OCI-M1 (cell line): ENCODE measurements around the gene TRNAU1AP.
A peak's percentile ranks its signal among the peaks of the same experiment; 100 is the strongest.
"Not testable (repeated sequence)": the region's sequence is repeated elsewhere in the genome, so short reads cannot be mapped to it uniquely, and the experiment has no call there.

Source experiments
- DNase-seq: peaks from one replicate; lab custom pipeline; 2025; lab: John Stamatoyannopoulos, UW

Gene TRNAU1AP

GRCh38 chr1:28552758-28553663, at the start of gene TRNAU1AP:
TSS of gene TRNAU1AP (plus strand) at chr1:28553085. CDS start at chr1:28553111, 26 bp downstream.
- DNase-seq = peak; percentile 98

- no peak for DNase-seq
Observed at GRCh38 chr1:28503117-28503516, 49.8 kb upstream of the TRNAU1AP start.

DNA sequence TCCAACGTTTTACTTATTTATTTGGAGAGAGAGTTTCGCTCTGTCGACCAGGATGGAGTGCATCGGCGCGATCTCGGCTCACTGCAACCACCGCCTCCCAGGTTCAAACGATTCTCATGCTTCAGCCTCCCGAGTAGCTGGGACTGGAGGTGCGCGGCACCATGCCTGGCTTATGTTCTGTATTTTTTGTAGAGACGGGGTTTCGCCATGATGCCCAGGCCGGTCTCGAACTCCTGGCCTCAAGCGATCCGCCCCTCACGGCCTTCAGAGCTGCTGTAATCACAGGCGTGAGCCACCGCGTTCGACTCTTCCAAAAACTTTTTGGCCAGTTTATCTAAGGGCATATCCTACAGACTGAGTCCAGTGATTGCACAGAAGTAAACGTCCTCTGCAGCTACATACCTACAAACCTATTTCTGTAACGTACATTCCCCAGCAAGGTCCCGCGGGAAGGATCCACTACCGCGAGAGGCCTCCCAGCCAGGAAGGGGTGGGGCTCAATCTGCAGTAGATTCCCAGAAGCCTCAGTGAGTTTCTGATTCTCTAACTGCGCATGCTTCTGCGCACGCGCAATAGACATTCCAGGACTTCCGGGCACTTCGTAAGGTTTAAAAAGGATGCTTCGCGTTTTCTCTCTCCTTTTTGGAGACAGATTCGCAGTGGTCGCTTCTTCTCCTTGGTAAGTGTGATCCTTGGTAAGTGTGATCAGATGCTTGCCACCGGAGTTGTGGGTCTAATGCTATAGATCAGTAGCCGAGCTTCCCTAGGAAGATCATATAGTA, 47.3 kb upstream of the TRNAU1AP start, which contains the start of gene RCC1:
Gene RCC1 (plus strand): TSS at position 638 of the 782 bp plus-strand sequence. CDS start 23,824 bp downstream, outside the sequence.
- peak; percentile 99 for DNase-seq

GRCh38 chr1:28506907-28507246, 46.0 kb upstream of the TRNAU1AP start:
- no peak for DNase-seq

GRCh38 chr1:28507247-28507645, 45.6 kb upstream of the TRNAU1AP start:
- DNase-seq = peak; percentile 24

GRCh38 chr1:28507646-28508434, 45.0 kb upstream of the TRNAU1AP start:
- DNase-seq = no peak

DNA sequence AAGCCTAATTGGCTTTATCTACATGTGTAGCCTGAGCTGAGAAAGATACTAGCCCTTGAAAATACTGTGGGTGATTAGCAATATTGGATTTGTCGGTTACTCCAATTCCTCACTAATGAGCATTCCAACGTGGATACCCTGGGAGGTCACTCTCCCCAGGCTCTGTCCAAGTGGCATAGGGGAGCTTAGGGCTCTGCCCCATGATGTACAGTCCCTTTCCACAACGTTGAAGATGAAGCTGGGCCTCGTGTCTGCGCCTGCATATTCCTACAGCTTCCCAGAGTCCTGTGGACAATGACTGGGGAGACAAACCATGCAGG, 44.5 kb upstream of the TRNAU1AP start:
- DNase-seq = no peak

- no peak for DNase-seq
Observed at GRCh38 chr1:28509705-28510272, 43.1 kb upstream of the TRNAU1AP start.

DNA sequence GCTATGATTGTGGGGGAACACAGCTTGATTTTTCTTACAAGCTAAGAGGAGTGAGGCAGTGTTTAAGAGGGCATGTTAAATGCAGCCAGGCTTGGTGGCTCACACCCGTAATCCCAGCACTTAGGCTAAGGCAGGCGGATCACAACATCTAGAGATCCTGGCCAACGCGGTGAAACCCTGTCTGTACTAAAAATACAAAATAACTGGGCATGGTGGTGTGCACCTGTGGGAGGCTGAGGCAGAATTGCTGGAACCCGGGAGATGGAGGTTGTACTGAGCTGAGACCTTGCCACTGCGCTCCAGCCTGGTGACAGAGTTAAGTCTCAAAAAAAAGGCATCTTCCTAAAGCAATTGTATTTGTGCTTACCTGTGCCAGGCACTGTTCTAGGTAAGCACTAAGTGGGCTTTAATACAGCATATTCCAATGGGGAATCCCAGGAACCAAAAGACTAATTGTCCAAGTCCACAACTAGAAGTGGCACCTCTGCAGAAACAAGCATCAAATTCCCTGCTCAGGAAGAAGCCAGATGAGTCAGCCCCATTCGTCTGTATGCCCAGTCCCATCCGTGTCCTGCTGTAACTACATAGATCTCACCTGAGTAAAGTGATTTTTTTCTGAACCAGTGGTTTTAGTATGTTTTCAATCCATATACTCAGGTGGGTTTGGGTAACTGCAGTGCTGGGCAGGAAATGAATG, 42.5 kb upstream of the TRNAU1AP start:
- peak; percentile 75 for DNase-seq

DNA sequence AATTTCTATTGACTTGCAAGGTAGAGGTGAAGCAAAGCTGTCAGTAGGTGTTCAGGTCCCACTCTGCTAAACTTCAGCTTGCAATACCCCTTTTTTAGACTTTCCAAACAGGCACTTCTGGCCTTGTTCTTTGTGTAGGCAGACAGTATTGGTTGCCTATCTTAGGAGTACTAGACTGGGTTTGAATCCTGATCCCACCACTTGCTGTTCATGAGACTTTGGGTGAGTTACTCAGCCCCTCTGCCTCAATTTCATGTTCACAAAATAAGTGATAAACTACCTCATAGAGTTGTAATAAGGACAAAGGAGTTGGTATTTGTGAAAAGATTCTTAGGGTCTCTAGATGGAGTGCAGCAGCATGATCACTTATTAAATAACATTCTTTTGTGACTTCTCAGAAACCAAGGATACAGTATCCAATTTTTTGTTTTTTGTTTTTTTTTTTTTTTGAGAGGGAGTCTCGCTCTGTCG, 41.9 kb upstream of the TRNAU1AP start:
- DNase-seq = peak; percentile 75

DNA sequence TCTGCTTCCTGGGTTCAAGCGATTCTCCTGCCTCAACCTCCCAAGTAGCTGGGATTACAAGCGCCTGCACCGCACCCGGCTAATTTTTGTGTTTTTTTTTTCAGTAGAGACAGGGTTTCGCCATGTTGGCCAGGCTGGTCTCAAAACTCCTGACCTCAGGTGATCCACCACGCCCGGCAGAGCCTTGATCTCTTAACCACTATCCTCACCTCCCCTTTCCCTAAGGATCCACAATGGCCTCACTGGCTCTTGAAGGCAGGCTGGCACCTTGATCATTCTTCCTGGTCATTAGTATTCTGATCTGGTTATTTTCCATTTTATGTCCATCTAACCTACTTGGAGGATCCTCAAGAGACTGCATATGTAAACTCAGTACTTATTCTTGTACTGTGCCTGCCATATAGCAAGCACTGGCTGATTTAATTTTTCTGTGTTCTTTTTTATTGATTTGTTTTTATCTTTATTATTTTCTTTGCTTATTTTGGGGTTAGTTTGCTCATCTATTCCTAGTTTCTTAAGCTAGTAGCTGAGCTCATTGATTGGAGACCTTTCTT, 40.8 kb upstream of the TRNAU1AP start:
- DNase-seq = peak; percentile 27

GRCh38 chr1:28514445-28514933, 38.4 kb upstream of the TRNAU1AP start:
- DNase-seq = not testable (repeated sequence)

- no peak for DNase-seq
Observed at GRCh38 chr1:28516518-28516956, 36.3 kb upstream of the TRNAU1AP start.

GRCh38 chr1:28517649-28517999, 35.3 kb upstream of the TRNAU1AP start:
- DNase-seq = peak; percentile 74

- DNase-seq = peak; percentile 92
Observed at GRCh38 chr1:28518000-28518744, 34.7 kb upstream of the TRNAU1AP start.

DNA sequence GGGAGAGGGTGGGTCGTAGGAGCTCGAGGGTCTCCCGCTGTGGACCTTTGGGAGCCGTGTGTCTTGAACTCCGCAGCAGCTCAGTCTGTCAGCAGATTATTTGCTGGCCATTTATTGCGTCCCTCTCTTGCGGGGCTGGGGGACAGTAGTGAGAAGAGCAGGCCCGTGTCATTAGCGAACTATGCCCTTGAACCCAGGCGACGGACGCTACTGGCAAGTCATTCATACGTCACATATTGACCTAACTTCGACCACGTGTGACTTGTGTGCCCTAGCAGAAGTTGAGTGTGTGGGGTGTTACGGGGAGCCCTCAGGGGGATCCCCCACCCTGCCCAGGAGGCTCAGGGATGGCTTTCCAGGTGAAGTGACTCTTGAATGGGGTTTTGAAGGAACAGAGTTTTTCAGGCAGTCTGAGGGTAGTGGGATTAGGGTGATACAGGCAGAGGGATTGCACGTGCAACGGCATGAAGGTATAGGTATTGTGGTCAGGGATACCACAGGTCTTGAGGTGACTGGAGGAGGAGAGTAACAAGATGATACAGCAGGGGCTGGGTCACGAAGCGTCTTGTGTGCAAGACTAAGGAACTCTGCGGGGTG, 34.0 kb upstream of the TRNAU1AP start:
- peak; percentile 80 for DNase-seq

DNA sequence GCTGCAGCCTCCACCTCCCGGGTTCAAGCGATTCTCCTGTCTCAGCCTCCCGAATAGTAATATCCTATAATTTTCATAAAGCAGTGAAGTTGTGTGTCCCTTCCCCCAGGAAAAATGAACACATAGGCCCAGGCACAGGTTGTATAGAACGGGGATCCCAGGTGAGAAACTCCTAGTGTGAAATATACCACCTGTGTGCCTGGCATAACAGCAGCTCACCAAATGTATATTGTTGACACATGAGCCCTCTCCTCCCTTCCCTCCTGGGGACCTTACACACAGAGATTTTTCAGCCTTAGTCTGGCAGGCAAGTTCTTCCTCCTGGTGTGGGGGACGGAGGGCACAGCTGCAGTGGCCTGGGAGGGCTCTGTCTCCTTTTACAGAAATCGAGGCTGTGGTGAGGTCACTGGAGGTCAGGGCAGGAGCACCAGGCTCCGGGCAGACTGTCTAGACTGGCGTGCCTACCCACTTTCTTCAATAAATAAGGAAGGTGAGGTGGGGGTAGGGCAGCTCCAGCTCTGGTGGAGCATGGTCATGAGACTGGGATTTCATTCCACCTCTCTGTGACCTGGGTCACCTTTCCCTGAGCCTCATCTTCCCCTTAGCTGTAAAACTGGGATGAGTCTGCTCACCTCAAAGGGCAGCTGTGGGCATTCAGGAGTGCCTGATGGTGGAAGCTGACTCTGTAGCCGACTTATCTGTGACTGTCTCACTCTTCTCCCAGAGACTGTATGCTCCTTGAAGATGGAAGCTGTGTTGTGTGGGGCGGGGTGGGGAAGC, 32.7 kb upstream of the TRNAU1AP start:
- DNase-seq = no peak

DNA sequence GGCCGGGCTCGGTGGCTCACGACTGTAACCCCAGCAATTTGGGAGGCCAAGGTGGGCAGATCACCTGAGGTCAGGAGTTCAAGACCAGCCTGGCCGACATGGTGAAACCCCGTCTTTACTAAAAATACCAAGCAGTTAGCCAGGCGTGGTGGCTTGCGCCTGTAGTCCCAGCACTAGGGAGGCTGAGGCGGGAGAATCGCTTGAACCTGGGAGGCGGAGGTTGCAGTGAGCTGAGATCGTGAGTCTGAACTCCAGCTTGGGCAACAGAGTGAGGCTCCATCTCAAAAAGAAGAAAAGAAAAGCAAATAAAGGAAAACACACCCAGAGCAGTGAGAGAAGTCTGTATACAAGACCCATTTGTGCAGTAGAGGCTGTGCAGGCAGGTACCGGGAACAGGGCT, 32.1 kb upstream of the TRNAU1AP start:
- DNase-seq = not testable (repeated sequence)
